GM21825 (cell line): ENCODE data around the gene DOP1A.

Source experiments
- ATAC-seq: cut with Tn5 transposase; IDR thresholded peaks from one replicate; pipeline ENCODE4 v1.9.1; 2021; ENCODE audit warnings: mild to moderate bottlenecking, moderate library complexity; ENCODE audit not compliant: unreplicated experiment

The DOP1A gene

GRCh38 chr6:83193747-83194566 is 126.5 kb downstream of the DOP1A start:
- peak; percentile 16 for ATAC-seq

- ATAC-seq, result no peak
Measured at GRCh38 chr6:83198486-83199172, 131.2 kb downstream of the DOP1A start.

DNA sequence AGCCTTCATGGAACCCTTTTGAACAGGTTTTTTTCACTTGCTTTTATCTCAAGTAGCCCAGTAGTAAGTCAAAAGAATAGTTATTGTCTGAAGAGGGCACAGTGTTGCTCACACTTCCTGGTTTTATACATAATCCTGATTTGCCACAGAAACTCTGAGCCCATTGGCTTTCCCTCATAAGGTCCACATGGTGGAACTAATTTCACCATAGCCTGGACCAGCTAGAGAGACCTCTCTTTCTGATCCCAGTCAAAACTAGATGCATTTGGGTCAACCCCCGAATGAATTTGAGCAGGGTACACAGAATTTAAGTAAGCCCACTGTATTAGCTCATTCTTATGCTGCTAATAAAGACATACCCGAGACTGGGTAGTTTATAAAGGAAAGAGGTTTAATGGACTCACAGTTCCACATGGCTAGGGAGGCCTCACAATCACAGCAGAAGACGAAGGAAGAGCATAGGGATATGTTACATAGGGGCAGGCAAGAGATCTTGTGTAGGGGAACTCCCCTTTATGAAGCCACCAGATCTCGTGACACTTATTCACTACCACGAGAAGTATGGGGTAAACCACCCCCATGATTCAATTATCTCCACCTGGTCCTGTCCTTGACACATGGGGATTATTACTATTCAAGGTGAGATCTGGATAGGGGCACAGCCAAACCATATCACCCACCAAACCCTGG is 131.8 kb downstream of the DOP1A start:
- peak; percentile 53 for ATAC-seq

GRCh38 chr6:83199863-83200225 is 132.4 kb downstream of the DOP1A start:
- no peak for ATAC-seq

- no peak for ATAC-seq
Measured at GRCh38 chr6:83202031-83202430, 134.6 kb downstream of the DOP1A start.

DNA sequence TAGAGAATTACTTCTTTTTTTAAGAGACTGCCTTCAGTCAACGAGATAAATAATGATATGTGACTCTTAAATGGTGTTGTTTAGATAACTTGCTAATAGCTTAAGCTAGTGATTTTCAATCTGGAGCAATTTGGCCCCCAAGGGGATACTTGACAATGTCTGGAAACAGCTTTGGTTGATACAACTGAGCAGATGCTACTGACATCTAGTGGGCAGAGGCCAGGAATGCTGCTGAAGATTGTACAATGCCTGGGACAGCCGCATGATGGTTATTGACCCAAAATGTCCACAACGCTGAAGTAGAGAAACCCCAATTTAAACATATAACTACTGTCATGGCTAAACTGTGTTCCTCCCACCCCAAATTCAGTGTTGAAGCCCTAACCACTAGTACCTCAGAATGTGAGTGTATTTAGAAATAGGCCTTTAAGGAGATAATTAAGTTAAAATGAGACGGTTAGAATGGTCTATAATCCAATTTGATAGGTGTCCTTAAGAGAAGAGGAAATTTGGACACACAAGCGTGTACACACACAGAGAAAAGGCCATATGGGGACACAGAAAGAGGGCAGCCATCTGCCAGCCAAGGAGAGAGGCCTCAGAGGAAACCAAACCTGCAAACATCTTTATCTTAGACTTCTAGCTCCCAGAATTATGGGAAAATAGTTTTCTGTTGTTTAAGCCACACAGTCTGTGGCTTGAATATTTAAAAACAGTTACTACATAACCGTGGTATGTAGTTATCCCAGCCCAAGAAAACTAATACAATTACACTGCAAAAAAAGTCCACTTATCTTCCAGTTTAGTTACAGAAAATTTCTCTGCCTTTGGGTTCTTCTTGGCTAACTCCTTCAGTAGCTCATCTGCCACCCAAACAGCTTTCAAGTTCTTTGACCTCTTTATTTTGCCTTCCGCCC is 147.9 kb downstream of the DOP1A start:
- peak; percentile 99 for ATAC-seq

GRCh38 chr6:83216806-83217205 is 149.3 kb downstream of the DOP1A start:
- no peak for ATAC-seq
